Measurements from ENCODE around the gene VPS51.

DNA sequence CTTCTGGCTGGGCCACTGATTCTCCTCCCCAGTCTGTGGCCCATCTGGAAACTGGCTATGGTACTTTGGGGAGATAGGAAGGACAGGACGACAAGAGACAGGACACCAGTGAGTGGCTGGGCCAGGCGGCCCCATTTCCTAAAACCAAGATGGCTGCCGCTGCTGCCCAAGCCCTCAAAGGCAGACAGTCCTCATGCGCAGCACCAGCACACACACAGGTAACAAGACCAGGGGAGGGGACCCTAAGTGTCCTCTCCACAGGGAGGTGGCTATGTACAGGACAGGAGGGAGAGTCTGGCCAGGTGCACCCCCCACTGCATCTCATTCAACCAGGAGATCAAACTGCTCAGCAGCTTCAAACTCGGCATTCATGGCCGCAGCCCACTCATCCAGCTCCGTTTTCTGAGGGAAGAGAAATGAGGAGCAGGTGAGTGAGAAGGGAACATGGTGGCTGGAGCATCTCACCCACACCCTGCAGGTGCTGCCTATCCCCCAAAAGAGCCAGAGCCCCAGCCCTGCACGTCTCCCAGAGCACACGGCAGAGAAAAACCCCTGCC is 17.1 kb upstream of the VPS51 start:
- no peak for TF ChIP-seq POLR2A (IDR thresholded peaks at IDR 0.05; ENCODE audit: extremely low read depth, insufficient read length)
- TF ChIP-seq, protein P1, sequence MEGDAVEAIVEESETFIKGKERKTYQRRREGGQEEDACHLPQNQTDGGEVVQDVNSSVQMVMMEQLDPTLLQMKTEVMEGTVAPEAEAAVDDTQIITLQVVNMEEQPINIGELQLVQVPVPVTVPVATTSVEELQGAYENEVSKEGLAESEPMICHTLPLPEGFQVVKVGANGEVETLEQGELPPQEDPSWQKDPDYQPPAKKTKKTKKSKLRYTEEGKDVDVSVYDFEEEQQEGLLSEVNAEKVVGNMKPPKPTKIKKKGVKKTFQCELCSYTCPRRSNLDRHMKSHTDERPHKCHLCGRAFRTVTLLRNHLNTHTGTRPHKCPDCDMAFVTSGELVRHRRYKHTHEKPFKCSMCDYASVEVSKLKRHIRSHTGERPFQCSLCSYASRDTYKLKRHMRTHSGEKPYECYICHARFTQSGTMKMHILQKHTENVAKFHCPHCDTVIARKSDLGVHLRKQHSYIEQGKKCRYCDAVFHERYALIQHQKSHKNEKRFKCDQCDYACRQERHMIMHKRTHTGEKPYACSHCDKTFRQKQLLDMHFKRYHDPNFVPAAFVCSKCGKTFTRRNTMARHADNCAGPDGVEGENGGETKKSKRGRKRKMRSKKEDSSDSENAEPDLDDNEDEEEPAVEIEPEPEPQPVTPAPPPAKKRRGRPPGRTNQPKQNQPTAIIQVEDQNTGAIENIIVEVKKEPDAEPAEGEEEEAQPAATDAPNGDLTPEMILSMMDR (IDR thresholded peaks at IDR 0.05; ENCODE audit: low read depth, low read length): no peak
- TF ChIP-seq MYC (IDR thresholded peaks at IDR 0.05; ENCODE audit: low read depth, low read length): no peak
- TF ChIP-seq, protein P2, sequence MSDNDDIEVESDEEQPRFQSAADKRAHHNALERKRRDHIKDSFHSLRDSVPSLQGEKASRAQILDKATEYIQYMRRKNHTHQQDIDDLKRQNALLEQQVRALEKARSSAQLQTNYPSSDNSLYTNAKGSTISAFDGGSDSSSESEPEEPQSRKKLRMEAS (IDR thresholded peaks at IDR 0.05; ENCODE audit: low read depth, low read length): no peak

Data from NB4 (cell line).